K562 treated with DMSO at 1 percent for 12 hours (cell line): ENCODE measurements around the gene NPIPA3. TPM values are rescaled to one million over a fixed set of nuclear protein-coding genes. Genes with fewer than 3 reads are reported as not detected.

Experiments
- total RNA-seq: library from RNA; unstranded; fragments of 300-600 nt; gene quantifications from 2 replicates; pipeline ENCODE4 v1.2.3, GENCODE V29; 2022; ENCODE audit not compliant: insufficient read depth

The NPIPA3 gene
- total RNA-seq = 0.91 TPM in 1 of 2 replicates, not detected in the other

DNA sequence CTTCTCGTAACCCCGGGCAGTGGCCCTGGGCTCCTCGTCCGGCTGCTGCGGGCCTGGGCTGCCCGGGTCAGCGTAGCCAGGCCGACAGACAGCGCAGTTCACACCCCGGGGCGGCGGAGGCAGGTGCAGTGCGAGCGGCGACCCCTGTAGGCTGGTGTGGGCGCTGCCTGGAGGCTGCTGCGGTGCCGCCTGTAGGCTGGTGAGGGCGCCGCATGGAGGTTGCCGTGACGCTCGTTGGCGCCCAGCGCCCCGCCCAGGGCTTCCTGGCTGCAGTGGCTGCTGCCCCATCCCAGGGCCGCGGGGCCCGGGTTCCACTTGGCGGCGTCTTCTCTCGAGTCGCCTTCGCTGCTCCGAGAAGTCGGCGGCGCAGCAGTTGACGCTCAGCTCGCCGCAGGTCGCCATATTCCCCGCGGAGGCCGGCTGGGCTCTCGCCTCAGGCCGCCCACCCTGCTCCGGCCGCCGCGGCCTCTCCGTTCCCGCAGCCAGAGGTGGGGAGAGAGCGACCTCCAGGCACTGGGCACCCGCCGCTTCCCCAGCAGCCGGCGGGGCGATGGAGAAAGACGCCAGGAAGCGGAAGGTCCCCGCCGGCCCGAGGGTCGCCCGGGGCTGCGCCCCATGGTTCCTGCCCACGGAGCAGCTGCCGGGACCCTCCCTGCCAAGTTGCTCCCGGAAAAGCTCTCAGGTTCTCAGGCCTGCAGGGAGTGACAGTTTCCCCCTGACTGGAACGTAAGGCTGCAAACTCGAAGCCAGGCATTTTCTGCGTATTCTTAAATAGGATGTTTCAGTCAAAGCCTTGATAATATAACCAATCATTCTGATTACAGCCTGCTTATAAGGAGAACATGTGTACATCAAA, at the start of gene NPIPA3:
Gene NPIPA3, plus strand, starts transcription at position 256 of the 856 bp plus-strand sequence. CDS start 5,533 bp downstream, outside the sequence.

GRCh38 chr16:14694129-14694528, 9.1 kb upstream of the NPIPA3 start, which contains the start of gene PLA2G10:
TSS of gene PLA2G10 (minus strand) at chr16:14694308. CDS start at chr16:14694229, 79 bp downstream.

DNA sequence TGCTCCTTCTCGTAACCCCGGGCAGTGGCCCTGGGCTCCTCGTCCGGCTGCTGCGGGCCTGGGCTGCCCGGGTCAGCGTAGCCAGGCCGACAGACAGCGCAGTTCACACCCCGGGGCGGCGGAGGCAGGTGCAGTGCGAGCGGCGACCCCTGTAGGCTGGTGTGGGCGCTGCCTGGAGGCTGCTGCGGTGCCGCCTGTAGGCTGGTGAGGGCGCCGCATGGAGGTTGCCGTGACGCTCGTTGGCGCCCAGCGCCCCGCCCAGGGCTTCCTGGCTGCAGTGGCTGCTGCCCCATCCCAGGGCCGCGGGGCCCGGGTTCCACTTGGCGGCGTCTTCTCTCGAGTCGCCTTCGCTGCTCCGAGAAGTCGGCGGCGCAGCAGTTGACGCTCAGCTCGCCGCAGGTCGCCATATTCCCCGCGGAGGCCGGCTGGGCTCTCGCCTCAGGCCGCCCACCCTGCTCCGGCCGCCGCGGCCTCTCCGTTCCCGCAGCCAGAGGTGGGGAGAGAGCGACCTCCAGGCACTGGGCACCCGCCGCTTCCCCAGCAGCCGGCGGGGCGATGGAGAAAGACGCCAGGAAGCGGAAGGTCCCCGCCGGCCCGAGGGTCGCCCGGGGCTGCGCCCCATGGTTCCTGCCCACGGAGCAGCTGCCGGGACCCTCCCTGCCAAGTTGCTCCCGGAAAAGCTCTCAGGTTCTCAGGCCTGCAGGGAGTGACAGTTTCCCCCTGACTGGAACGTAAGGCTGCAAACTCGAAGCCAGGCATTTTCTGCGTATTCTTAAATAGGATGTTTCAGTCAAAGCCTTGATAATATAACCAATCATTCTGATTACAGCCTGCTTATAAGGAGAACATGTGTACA, 39.3 kb downstream of the NPIPA3 start, which contains the start of gene NPIPA2:
Gene NPIPA2, plus strand, starts transcription at position 261 of the 856 bp plus-strand sequence. CDS start 5,533 bp downstream, outside the sequence.

Other genes starting within 250 kb of the NPIPA3 start
- gene PARN, start 73.2 kb upstream of the NPIPA3 start, total RNA-seq = 20.9 and 32.6 TPM in 2 replicates
- 24.3 and 40.5 TPM in 2 replicates for gene BFAR, start 70.5 kb upstream of the NPIPA3 start, total RNA-seq
- gene PLA2G10, start 9.1 kb upstream of the NPIPA3 start, total RNA-seq = not detected in 2 replicates
- gene NPIPA2, start 39.1 kb downstream of the NPIPA3 start, total RNA-seq = not detected in 2 replicates
- gene NOMO1, start 130.3 kb downstream of the NPIPA3 start, total RNA-seq = 32.4 and 76.2 TPM in 2 replicates
- 20.8 and 57.9 TPM in 2 replicates for gene NPIPA1, start 234.0 kb downstream of the NPIPA3 start, total RNA-seq